Natural killer cell (primary cell): Measurements from ENCODE around the gene MUSK. TPM values are rescaled to one million over a fixed set of nuclear protein-coding genes. Genes with fewer than 3 reads are reported as not detected.
"Not testable (repeated sequence)": the region's sequence is repeated elsewhere in the genome, so short reads cannot be mapped to it uniquely, and the experiment has no call there.

Experiments used
- ATAC-seq, 3 donors: fragments of 150-1000 bp in 2 of 3; fragments of 200-7000 bp in 1 of 3; cut with Tn5 transposase; 1 replicate in 1 of 3; 2 replicates in 2 of 3; pipeline ENCODE4 v1.10.0; 2021; ENCODE audit warnings: mild to moderate bottlenecking in 2 of 3, moderate library complexity in 2 of 3
- DNase-seq, 2 donors: peaks; one replicate each; pipeline versions ENCODE4 v3.0.0 to v3.0.0-alpha.2; 2013 to 2021; ENCODE audit warnings: mixed read lengths in 1 of 2
- H3K27ac ChIP-seq: one replicate; pipeline ENCODE4 v1.5.1; 2013; ENCODE audit warnings: mild to moderate bottlenecking, low read length
- H3K27me3 ChIP-seq: one replicate; pipeline ENCODE4 v1.6.1; 2013; ENCODE audit warnings: low read length; ENCODE audit not compliant: control insufficient read depth, insufficient read depth
- H3K36me3 ChIP-seq: one replicate; pipeline ENCODE4 v1.6.1; 2013; ENCODE audit warnings: low read length; ENCODE audit not compliant: control insufficient read depth, insufficient read depth
- H3K4me1 ChIP-seq: one replicate; pipeline ENCODE4 v1.6.1; 2013; ENCODE audit warnings: low read length; ENCODE audit not compliant: control insufficient read depth, insufficient read depth
- H3K4me3 ChIP-seq: one replicate; pipeline ENCODE4 v1.5.1; 2013; ENCODE audit warnings: low read length
- H3K9me3 ChIP-seq: one replicate; pipeline ENCODE4 v1.6.1; 2013; ENCODE audit warnings: low read length; ENCODE audit not compliant: control insufficient read depth, insufficient read depth
- H3K27ac Mint-ChIP-seq, 2 donors: one replicate each; pipeline ENCODE4 v1.8.0; 2022; ENCODE audit warnings: mild to moderate bottlenecking in 2 of 2, mixed read lengths in 2 of 2, moderate library complexity in 1 of 2
- H3K27me3 Mint-ChIP-seq, 2 donors: one replicate each; pipeline ENCODE4 v1.8.0; 2022; ENCODE audit warnings: low read depth in 2 of 2, mixed read lengths in 2 of 2
- H3K36me3 Mint-ChIP-seq: one replicate; pipeline ENCODE4 v1.8.0; 2022; ENCODE audit warnings: mixed read lengths
- H3K4me1 Mint-ChIP-seq, 2 donors: one replicate each; pipeline ENCODE4 v1.8.0; 2022; ENCODE audit warnings: mixed read lengths in 2 of 2
- H3K4me3 Mint-ChIP-seq: one replicate; pipeline ENCODE4 v1.8.0; 2022; ENCODE audit warnings: mild to moderate bottlenecking, moderate library complexity, mixed read lengths
- H3K9me3 Mint-ChIP-seq, 2 donors: one replicate each; pipeline ENCODE4 v1.8.0; 2022; ENCODE audit warnings: mixed read lengths in 2 of 2
- WGBS: methylation state at CpG from one replicate; pipeline ENCODE4 v1.1.7; 2013; ENCODE audit warnings: missing lambda C conversion rate; ENCODE audit not compliant: insufficient coverage; 5-methylcytosine and 5-hydroxymethylcytosine counted together
- intact Hi-C: fragments of 100-400 bp; cut with micrococcal nuclease; formaldehyde crosslinking; loops from one replicate; pipeline ENCODE4 v1.14.2; 2022
- total RNA-seq, 4 donors: library from RNA; stranded (reverse); fragments of 120-200 nt in 1 of 4; gene quantifications; one replicate each; pipeline versions ENCODE4 v1.2.3 to v1.2.4, GENCODE V29; 2013 to 2022
- TF ChIP-seq, protein P1 (sequence below): fragments of 200-600 bp; IDR thresholded peaks from one replicate; pipeline ENCODE4 v1.8.0; 2022; ENCODE audit warnings: antibody characterized with exemption

Gene MUSK
- total RNA-seq, 3 donors from 2014 or later (not counting 1 experiment from before 2014, with no cell fraction given) = not detected

DNA sequence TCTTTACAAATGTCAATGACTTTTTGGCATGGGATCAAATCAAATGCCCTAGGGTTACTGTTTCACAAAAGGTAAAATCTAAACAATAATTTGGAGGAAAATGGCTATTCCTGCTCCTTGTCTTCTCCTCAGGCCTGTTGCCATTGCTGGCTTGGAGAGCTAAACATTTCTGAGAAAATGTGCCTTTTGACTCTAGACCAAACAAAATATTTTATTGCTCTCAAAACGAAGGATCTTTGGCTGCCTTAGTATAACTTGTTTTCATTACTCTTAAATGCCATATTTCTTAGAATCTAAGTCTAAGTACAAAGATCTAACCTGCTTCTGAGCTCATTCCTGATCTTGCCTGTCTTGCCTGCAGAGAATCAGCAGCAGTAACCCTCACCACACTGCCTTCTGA lies 116.6 kb downstream of the MUSK start:
- Mint-ChIP-seq H3K4me3 (no peak overlapping the region), H3K27me3 (no peaks in the 10 kb centered on the region), H3K27ac (no peak overlapping the region), H3K9me3 (peaks cover 0 to 7% of the 10 kb centered on the region in 2 donors), H3K36me3 (no peaks in the 10 kb centered on the region), H3K4me1 (no peaks in the 10 kb centered on the region)
- Histone ChIP-seq H3K9me3 (no peaks in the 10 kb centered on the region), H3K4me3 (no peak overlapping the region), H3K27me3 (no peaks in the 10 kb centered on the region), H3K36me3 (no peaks in the 10 kb centered on the region), H3K4me1 (no peaks in the 10 kb centered on the region), H3K27ac (no peak overlapping the region)
- intact Hi-C loops = no loop called here
- ATAC-seq (no peak), DNase-seq (no peak)
- TF ChIP-seq, protein P1, sequence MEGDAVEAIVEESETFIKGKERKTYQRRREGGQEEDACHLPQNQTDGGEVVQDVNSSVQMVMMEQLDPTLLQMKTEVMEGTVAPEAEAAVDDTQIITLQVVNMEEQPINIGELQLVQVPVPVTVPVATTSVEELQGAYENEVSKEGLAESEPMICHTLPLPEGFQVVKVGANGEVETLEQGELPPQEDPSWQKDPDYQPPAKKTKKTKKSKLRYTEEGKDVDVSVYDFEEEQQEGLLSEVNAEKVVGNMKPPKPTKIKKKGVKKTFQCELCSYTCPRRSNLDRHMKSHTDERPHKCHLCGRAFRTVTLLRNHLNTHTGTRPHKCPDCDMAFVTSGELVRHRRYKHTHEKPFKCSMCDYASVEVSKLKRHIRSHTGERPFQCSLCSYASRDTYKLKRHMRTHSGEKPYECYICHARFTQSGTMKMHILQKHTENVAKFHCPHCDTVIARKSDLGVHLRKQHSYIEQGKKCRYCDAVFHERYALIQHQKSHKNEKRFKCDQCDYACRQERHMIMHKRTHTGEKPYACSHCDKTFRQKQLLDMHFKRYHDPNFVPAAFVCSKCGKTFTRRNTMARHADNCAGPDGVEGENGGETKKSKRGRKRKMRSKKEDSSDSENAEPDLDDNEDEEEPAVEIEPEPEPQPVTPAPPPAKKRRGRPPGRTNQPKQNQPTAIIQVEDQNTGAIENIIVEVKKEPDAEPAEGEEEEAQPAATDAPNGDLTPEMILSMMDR = no peak
- WGBS = 70% methylated on average over 1 of the region's 1 CpG

DNA sequence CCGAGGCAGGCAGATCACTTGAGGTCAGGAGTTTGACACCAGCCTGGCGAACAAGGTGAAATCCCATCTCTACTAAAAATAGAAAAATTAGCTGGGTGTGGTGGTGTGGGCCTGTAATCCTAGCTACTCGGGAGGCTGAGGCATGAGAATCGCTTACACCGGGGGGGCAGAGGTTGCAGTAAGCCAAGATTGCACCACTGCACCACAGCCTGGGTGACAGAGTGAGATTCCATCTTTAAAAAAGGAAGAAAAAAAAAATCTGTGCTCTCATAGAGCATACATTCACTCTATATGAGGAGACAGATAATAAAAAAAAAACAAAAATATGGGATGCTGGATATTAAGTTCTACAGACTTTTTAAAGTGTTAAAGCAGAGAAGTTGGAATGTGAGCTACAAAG lies 119.8 kb downstream of the MUSK start:
- WGBS = 86% methylated on average over 2 of the region's 5 CpGs
- H3K27ac ChIP-seq, H3K4me3 ChIP-seq, H3K4me1 ChIP-seq, H3K36me3 ChIP-seq, H3K4me3 Mint-ChIP-seq, intact Hi-C loops, DNase-seq, ATAC-seq, H3K27me3 ChIP-seq, H3K4me1 Mint-ChIP-seq, H3K36me3 Mint-ChIP-seq, H3K9me3 Mint-ChIP-seq, H3K27me3 Mint-ChIP-seq, H3K9me3 ChIP-seq, H3K27ac Mint-ChIP-seq: not testable (repeated sequence)

DNA sequence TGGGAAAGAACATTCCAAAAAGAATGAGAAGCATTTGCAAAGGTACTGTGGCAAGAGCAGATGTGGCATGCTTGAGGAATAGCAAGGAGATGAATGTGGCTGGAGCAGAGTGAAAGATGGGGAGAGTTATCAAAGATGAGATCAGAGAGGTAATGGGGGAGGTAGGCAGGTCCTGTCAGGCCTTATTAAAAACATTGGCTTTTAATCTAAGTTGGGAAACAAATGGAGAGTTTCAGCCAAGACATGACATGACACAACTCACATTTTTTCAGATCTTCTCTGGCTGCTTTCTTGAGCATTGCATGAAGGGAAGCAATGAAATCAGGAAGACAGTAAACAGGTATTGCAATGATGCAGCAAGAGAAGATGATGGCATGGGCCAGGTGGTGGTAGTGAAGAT lies 120.3 kb downstream of the MUSK start:
- H3K27ac Mint-ChIP-seq = no peak overlapping the region
- Histone ChIP-seq H3K9me3 (no peaks in the 10 kb centered on the region), H3K36me3 (no peaks in the 10 kb centered on the region), H3K27me3 (no peaks in the 10 kb centered on the region), H3K4me3 (no peak overlapping the region), H3K27ac (no peak overlapping the region), H3K4me1 (no peaks in the 10 kb centered on the region)
- ATAC-seq (no peak), DNase-seq (no peak)
- peaks cover 0 to 4% of the 10 kb centered on the region in 2 donors for H3K9me3 Mint-ChIP-seq
- TF ChIP-seq, protein P1 = no peak
- H3K4me3 Mint-ChIP-seq = no peak overlapping the region
- no peaks in the 10 kb centered on the region for H3K27me3 Mint-ChIP-seq
- intact Hi-C loops = no loop called here
- no peaks in the 10 kb centered on the region for H3K4me1 Mint-ChIP-seq
- H3K36me3 Mint-ChIP-seq = no peaks in the 10 kb centered on the region

DNA sequence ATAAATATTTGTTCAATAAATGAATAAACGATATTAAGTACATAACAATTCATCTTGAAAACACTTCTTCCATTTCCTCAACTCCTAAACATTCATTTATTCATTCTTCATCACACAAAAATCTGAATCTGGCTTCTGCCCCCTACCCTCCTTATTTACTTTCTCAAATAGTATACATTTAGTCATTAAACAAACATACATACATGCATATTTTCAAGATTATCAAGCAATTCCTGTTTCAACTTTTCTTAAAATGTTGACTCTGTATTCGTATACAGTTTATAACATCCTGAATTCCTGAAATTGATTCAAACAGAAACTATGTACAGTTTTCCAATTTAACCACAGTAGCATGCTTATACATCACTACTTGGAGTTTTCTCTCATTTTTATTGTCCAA lies 129.0 kb downstream of the MUSK start:
- Histone ChIP-seq H3K27me3 (no peaks in the 10 kb centered on the region), H3K4me3 (no peak overlapping the region), H3K4me1 (no peaks in the 10 kb centered on the region), H3K27ac (no peak overlapping the region), H3K36me3 (no peaks in the 10 kb centered on the region), H3K9me3 (no peaks in the 10 kb centered on the region)
- no peaks in the 10 kb centered on the region for H3K4me1 Mint-ChIP-seq
- H3K9me3 Mint-ChIP-seq = no peaks in the 10 kb centered on the region
- H3K27me3 Mint-ChIP-seq = no peaks in the 10 kb centered on the region
- TF ChIP-seq, protein P1 = no peak
- intact Hi-C loops = no loop called here
- no peak overlapping the region for H3K27ac Mint-ChIP-seq
- DNase-seq = no peak
- no peak for ATAC-seq
- 0% methylated on average over 1 of the region's 2 CpGs for WGBS
- H3K36me3 Mint-ChIP-seq = no peaks in the 10 kb centered on the region
- no peak overlapping the region for H3K4me3 Mint-ChIP-seq
